Measurements from ENCODE around the gene GALNT15. TPM values are rescaled to one million over a fixed set of nuclear protein-coding genes. Genes with fewer than 3 reads are reported as not detected.

The GALNT15 gene
- total and polyA plus RNA-seq, 2 donors (not counting 1 experiment from before 2014, with no cell fraction given) = not detected

GRCh38 chr3:16146015-16146730 lies 28.3 kb upstream of the GALNT15 start:
- intact Hi-C loops (cut with micrococcal nuclease) = no loop called here
- peaks cover 10% of the 10 kb centered on the region for H3K9me3 Mint-ChIP-seq (ENCODE audit: insufficient read depth)
- CTCF ChIA-PET = no interaction called here
- H3K4me1 Mint-ChIP-seq = no peaks in the 10 kb centered on the region
- no peak overlapping the region for H3K9ac ChIP-seq (ENCODE audit: low read length)
- DNase-seq = no peak
- TF ChIP-seq EZH2 (IDR thresholded peaks at IDR 0.05; ENCODE audit: borderline replicate concordance, insufficient read depth, low read depth, low read length, poor library complexity, severe bottlenecking) (no peak), CTCF (IDR thresholded peaks at IDR 0.05) (no peak)
- H3K27ac ChIP-seq (ENCODE audit: low read length in 2 of 2) = no peak overlapping the region
- no peak overlapping the region for H3K4me2 ChIP-seq (replicated peaks; ENCODE audit: low read depth, low read length, poor library complexity, severe bottlenecking)
- H3K27me3 Mint-ChIP-seq = peaks cover 5% of the 10 kb centered on the region
- ATAC-seq (ENCODE audit: low read depth) = no peak
- H4K20me1 ChIP-seq (ENCODE audit: control insufficient read depth, insufficient read depth, low read length, poor library complexity, severe bottlenecking) = no peaks in the 10 kb centered on the region
- H3K4me3 Mint-ChIP-seq = no peak overlapping the region
- no peaks in the 10 kb centered on the region for H3K36me3 ChIP-seq (replicated peaks in 1 of 2; ENCODE audit: control extremely low read depth in 1 of 2, control insufficient read depth in 1 of 2, extremely low read depth in 1 of 2, insufficient read depth in 2 of 2, low read length in 1 of 2)
- H3K27ac Mint-ChIP-seq = no peak overlapping the region
- no peaks in the 10 kb centered on the region for H3K4me1 ChIP-seq (ENCODE audit: control insufficient read depth in 2 of 2, insufficient read depth in 2 of 2, low read length in 2 of 2)
- no peaks in the 10 kb centered on the region for H3K79me2 ChIP-seq (ENCODE audit: control insufficient read depth, insufficient read depth, low read length)
- H3K4me3 ChIP-seq (ENCODE audit: control extremely low read depth in 1 of 5, extremely low read depth in 1 of 5, insufficient read depth in 1 of 5, low read depth in 2 of 5, low read length in 4 of 5) = no peak overlapping the region
- H3K9me3 ChIP-seq (ENCODE audit: control extremely low read depth in 1 of 3, control insufficient read depth in 2 of 3, insufficient read depth in 1 of 3, low read length in 2 of 3) = peaks cover 3 to 13% (median 8%) of the 10 kb centered on the region in 3 donors
- POLR2A ChIA-PET = no interaction called here
- no peak overlapping the region for H2AFZ ChIP-seq (ENCODE audit: insufficient read depth, low read depth, low read length, poor library complexity, severe bottlenecking)
- no peaks in the 10 kb centered on the region for H3K27me3 ChIP-seq (replicated peaks in 1 of 4; ENCODE audit: control extremely low read depth in 1 of 4, control insufficient read depth in 3 of 4, insufficient read depth in 4 of 4, low read length in 3 of 4)
- WGBS (ENCODE audit: insufficient coverage) = 92% methylated on average over 2 of the region's 2 CpGs

- CTCF ChIA-PET = no interaction called here
Measured at GRCh38 chr3:16147220-16147994, 27.1 kb upstream of the GALNT15 start.

More at GRCh38 chr3:16147220-16147994, 27.1 kb upstream of the GALNT15 start:
- peaks cover 5% of the 10 kb centered on the region for H3K27me3 Mint-ChIP-seq
- H3K4me3 Mint-ChIP-seq = no peak overlapping the region
- no peaks in the 10 kb centered on the region for H3K4me1 Mint-ChIP-seq
- ATAC-seq (ENCODE audit: low read depth) (no peak), DNase-seq (no peak)
- H3K27ac Mint-ChIP-seq = no peak overlapping the region
- Histone ChIP-seq H3K36me3 (replicated peaks in 1 of 2; ENCODE audit: control extremely low read depth in 1 of 2, control insufficient read depth in 1 of 2, extremely low read depth in 1 of 2, insufficient read depth in 2 of 2, low read length in 1 of 2) (no peaks in the 10 kb centered on the region), H3K4me1 (ENCODE audit: control insufficient read depth in 2 of 2, insufficient read depth in 2 of 2, low read length in 2 of 2) (no peaks in the 10 kb centered on the region), H2AFZ (ENCODE audit: insufficient read depth, low read depth, low read length, poor library complexity, severe bottlenecking) (no peak overlapping the region), H3K9ac (ENCODE audit: low read length) (no peak overlapping the region), H3K4me2 (replicated peaks; ENCODE audit: low read depth, low read length, poor library complexity, severe bottlenecking) (no peak overlapping the region), H3K9me3 (ENCODE audit: control extremely low read depth in 1 of 3, control insufficient read depth in 2 of 3, insufficient read depth in 1 of 3, low read length in 2 of 3) (peaks cover 3 to 18% (median 8%) of the 10 kb centered on the region in 3 donors), H3K27me3 (replicated peaks in 1 of 4; ENCODE audit: control extremely low read depth in 1 of 4, control insufficient read depth in 3 of 4, insufficient read depth in 4 of 4, low read length in 3 of 4) (peaks cover 0 to 8% (median under 1%) of the 10 kb centered on the region in 4 experiments), H4K20me1 (ENCODE audit: control insufficient read depth, insufficient read depth, low read length, poor library complexity, severe bottlenecking) (no peaks in the 10 kb centered on the region), H3K4me3 (ENCODE audit: control extremely low read depth in 1 of 5, extremely low read depth in 1 of 5, insufficient read depth in 1 of 5, low read depth in 2 of 5, low read length in 4 of 5) (no peak overlapping the region), H3K27ac (ENCODE audit: low read length in 2 of 2) (no peak overlapping the region), H3K79me2 (ENCODE audit: control insufficient read depth, insufficient read depth, low read length) (no peaks in the 10 kb centered on the region)
- no CpG with 5 or more reads among the region's 2 CpGs for WGBS (ENCODE audit: insufficient coverage)
- TF ChIP-seq EZH2 (IDR thresholded peaks at IDR 0.05; ENCODE audit: borderline replicate concordance, insufficient read depth, low read depth, low read length, poor library complexity, severe bottlenecking) (no peak), CTCF (IDR thresholded peaks at IDR 0.05) (no peak)
- POLR2A ChIA-PET = no interaction called here
- intact Hi-C loops (cut with micrococcal nuclease) = no loop called here
- H3K9me3 Mint-ChIP-seq (ENCODE audit: insufficient read depth) = peaks cover 10% of the 10 kb centered on the region

Data from B cell (primary cell).